GM21360 (cell line): ENCODE data around the gene SGCD.
"Not testable (repeated sequence)": the region's sequence is repeated elsewhere in the genome, so short reads cannot be mapped to it uniquely, and the experiment has no call there.

Experiments
- ATAC-seq: cut with Tn5 transposase; IDR thresholded peaks from one replicate; pipeline ENCODE4 v1.9.1; 2021; ENCODE audit warnings: mild to moderate bottlenecking, moderate library complexity; ENCODE audit not compliant: unreplicated experiment

Gene SGCD

DNA sequence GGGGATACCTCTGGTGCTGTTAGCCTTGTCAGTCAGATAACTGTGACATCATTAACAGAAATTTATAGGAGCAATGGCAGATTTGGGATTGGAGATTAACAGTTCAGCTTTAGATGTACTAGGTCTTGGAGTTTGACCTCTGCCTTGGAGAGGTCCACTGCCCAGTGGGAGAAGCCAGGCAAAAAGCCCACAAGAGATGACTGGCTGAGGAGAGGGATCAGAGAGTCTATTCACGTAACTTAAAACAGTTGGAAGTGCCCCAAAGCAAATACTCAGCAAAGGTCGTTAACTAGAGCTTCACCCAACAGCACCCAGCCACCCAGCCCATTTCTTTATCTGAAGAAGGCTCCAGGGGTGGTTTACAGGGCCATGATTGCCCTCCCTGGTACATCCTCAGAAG is 290.5 kb downstream of the SGCD start:
- no peak for ATAC-seq

DNA sequence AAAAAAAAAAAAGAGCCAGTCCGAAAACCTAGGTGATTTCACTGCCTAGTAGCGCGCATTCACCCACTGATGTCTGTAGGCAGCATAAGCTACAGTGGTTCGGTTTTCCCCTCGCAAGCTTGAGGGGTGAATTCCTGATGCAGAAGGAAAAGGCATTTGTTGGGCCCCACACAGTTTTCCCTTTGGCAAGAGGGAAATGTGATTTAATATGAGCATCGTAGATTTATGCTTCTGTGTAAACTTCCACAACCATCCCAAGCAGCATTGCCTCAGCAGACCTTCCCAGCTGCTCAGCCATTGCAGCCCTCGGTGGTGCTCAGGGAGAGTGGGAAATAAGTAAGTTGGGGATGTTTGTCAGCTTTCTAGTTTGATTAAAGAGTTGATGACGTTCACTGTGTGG is 291.6 kb downstream of the SGCD start:
- no peak for ATAC-seq

- ATAC-seq, result no peak
Measured at GRCh38 chr5:156621719-156622118, 294.8 kb downstream of the SGCD start.

GRCh38 chr5:156623381-156624040 is 296.5 kb downstream of the SGCD start:
- no peak for ATAC-seq

- no peak for ATAC-seq
Measured at GRCh38 chr5:156624686-156625085, 297.7 kb downstream of the SGCD start.

DNA sequence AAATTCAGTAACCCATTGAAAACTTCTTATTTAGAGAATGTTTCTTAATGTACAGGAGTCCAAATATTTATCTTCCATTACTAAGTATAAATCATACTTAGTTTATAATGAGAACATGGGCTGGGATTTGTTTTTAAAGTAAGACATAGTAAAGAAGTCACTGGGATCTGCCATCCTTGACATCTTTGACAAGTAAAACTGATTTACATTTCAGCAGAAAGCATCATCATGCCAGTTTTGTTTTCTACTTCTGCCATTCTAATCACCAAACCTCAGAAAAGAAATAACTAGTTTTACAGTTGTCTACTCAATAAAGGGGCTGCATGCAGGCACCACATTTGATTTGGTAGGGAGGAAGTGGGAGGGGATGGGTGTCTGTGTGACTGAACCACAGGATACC is 301.5 kb downstream of the SGCD start:
- no peak for ATAC-seq

- ATAC-seq, result no peak
Measured at GRCh38 chr5:156631005-156631404, 304.0 kb downstream of the SGCD start.

GRCh38 chr5:156634301-156634700 is 307.3 kb downstream of the SGCD start:
- ATAC-seq, result no peak

DNA sequence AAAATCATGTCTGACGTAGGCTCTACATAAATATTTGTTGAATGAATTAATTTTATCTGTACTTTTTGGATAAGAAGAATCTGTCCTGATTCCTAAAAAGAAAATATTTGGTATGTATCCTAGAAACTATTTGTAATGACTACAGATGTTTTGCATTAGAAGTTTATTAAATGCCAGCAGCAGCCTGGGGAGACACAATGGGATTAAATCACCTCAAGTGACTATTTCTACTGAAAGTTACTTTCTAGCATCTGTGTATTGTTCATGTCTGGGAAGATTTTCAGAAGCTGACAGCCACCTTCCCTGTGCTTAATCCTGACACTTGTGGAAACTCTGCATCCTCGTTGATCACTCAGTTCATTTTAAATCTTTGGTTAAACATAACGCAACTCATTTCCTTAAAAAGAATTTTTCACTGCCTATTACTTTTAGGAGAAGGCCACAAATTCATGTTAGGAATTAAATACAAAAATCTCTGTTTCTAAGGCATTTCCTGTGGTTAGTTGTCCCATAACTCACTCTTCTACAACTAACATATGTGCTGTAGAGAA is 313.8 kb downstream of the SGCD start:
- ATAC-seq, result no peak

- ATAC-seq, result no peak
Measured at GRCh38 chr5:156641686-156642085, 314.7 kb downstream of the SGCD start.

DNA sequence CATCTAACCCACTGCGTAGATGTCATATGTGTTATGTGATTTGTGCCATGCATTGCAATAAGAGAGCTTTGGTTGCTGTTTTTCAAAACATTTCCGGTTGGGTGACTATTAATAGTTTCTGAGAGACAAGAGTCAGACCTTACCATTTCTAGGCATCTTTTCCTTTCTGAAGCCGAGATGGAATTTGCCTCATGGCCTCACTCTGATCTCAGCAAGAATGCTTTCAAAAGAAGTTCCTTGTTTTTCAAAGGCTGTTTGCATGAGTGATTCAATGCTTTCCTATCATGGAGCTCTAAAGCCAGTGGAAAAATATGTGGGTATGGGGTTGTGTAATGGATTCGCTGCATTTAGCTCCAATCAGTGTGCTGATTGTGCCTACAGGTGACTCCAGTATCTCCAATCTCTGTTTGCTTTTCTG is 320.1 kb downstream of the SGCD start:
- no peak for ATAC-seq

- ATAC-seq, result no peak
Measured at GRCh38 chr5:156654444-156654843, 327.5 kb downstream of the SGCD start.

DNA sequence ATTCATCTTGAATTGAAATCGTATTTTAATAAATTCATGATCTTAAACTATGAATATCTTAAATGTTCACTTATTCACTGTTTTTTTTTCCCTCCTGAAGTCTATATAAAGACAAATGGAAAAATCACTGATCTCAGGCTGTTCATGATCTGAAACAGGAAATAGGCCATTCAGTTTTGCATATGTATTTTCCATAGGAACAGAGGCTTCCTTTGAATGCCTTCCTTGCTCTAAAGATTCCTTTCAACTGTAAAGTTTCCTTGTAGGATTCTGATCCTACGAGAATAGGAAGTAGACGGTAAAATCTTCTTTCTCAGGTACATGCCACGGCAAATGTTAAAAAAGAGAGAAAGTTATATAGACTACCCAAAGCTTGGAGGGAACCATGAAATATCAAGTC is 328.8 kb downstream of the SGCD start:
- ATAC-seq, result no peak

- not testable (repeated sequence) for ATAC-seq
Measured at GRCh38 chr5:156664832-156665231, 337.9 kb downstream of the SGCD start.

DNA sequence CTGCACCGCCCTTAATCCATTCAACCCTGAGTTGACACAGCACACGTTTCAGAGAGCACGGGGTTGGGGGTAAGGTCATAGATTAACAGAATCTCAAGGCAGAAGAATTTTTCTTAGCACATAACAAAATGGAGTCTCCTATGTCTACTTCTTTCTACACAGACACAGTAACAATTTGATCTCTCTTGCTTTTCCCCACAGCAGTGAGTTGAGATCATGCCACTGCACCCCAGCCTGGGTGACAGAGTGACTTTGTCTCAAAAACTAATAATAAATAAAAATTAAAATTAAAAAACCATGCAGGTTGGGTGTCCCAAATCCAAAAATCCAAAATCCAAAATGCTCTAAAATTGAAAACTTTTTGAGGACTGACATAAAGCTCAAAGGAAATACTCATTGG is 339.7 kb downstream of the SGCD start:
- ATAC-seq, result not testable (repeated sequence)

GRCh38 chr5:156667616-156668015 is 340.7 kb downstream of the SGCD start:
- ATAC-seq, result no peak

GRCh38 chr5:156669416-156669815 is 342.5 kb downstream of the SGCD start:
- no peak for ATAC-seq

GRCh38 chr5:156670615-156671014 is 343.7 kb downstream of the SGCD start:
- ATAC-seq, result no peak

DNA sequence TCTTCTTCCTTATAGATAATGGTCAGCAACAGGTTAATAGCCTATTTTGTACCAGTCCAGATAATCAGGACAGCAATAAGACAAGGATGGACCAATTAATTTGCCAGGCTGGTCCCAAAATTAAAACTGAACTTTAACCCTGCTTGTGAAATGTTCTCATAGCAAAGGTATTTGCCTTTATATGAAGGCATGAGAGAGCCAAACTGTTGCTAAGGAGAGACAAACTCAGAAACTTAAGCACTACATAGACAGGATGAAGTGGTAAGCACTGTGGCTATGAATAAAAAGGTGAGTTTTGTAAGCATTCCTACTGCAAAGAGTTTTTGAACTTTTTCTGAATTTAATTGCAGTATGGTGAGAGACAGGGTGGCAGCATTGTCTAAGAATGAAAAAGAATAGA is 348.4 kb downstream of the SGCD start:
- ATAC-seq, result no peak

- no peak for ATAC-seq
Measured at GRCh38 chr5:156677963-156678362, 351.0 kb downstream of the SGCD start.

GRCh38 chr5:156678484-156678883 is 351.5 kb downstream of the SGCD start:
- no peak for ATAC-seq

- ATAC-seq, result no peak
Measured at GRCh38 chr5:156680831-156681230, 353.9 kb downstream of the SGCD start.

GRCh38 chr5:156681265-156681664 is 354.3 kb downstream of the SGCD start:
- ATAC-seq, result no peak
